Testis (tissue), 3 donors: Measurements from ENCODE around the gene CRYBB2. TPM values are rescaled to one million over a fixed set of nuclear protein-coding genes. Genes with fewer than 3 reads are reported as not detected.
A peak's percentile ranks its signal among the peaks of the same experiment; 100 is the strongest.
"Not testable (repeated sequence)": the region's sequence is repeated elsewhere in the genome, so short reads cannot be mapped to it uniquely, and the experiment has no call there.

Source experiments
- DNase-seq: peaks from one replicate; pipeline ENCODE4 v3.0.0-alpha.2; 2019
- H3K27ac ChIP-seq, 2 donors: fragments of 200-600 bp; sonication (generic); one replicate each; pipeline ENCODE4 v1.5.1; 2019
- H3K27me3 ChIP-seq: fragments of 200-600 bp; sonication (generic); one replicate; pipeline ENCODE4 v1.5.1; 2019
- H3K36me3 ChIP-seq: fragments of 200-600 bp; sonication (generic); one replicate; pipeline ENCODE4 v1.5.1; 2017; ENCODE audit warnings: low read depth; ENCODE audit errors: missing control alignments
- H3K4me1 ChIP-seq: fragments of 200-600 bp; sonication (generic); one replicate; pipeline ENCODE4 v1.5.1; 2019
- H3K4me3 ChIP-seq, 2 donors: fragments of 200-600 bp; sonication (generic); one replicate each; pipeline ENCODE4 v1.5.1; 2017 to 2019
- H3K9me3 ChIP-seq: fragments of 200-600 bp; sonication (generic); one replicate; pipeline ENCODE4 v1.5.1; 2017
- WGBS, 2 donors: methylation state at CpG; one replicate each; pipeline ENCODE4 v1.1.5; 2018; 5-methylcytosine and 5-hydroxymethylcytosine counted together
- intact Hi-C: fragments of 100-400 bp; cut with DNase I; formaldehyde crosslinking; loops from one replicate; pipeline ENCODE4 v1.15.1; 2023; ENCODE audit warnings: low total_unique reads
- polyA plus RNA-seq: library from polyadenylated mRNA; stranded (reverse); fragments of 350-450 nt; fragmentation: Illumina TruSeq; extraction: RNeasy Lipid Tissue Mini Kit (QIAGEN cat#74804); gene quantifications from one replicate; pipeline ENCODE4 v1.2.3, GENCODE V29; 2014; ENCODE audit warnings: low read depth, low replicate concordance; ENCODE audit not compliant: insufficient read depth
- small RNA-seq, 2 donors: library from RNA; depleted of rRNA; stranded (forward); fragments of <200 nt; gene quantifications; one replicate each; pipeline ENCODE3, GENCODE V24; 2016
- total RNA-seq, 2 donors: library from RNA; depleted of rRNA; stranded (reverse); fragments of >200 nt; gene quantifications; one replicate each; pipeline ENCODE4 v1.2.3, GENCODE V29; 2016

The CRYBB2 gene
- total and polyA plus RNA-seq, 3 donors from 2014 or later = 2.4 to 5.2 (median 4.4) TPM

GRCh38 chr22:25268902-25269301 is 49.5 kb downstream of the CRYBB2 start:
- not testable (repeated sequence) for H3K27me3 ChIP-seq

GRCh38 chr22:25270061-25270460 is 50.6 kb downstream of the CRYBB2 start:
- H3K36me3 ChIP-seq, H3K9me3 ChIP-seq, H3K4me3 ChIP-seq, H3K27me3 ChIP-seq, H3K4me1 ChIP-seq, H3K27ac ChIP-seq, intact Hi-C loops: not testable (repeated sequence)
- DNase-seq = peak; percentile 63
- WGBS, 2 donors = 22 to 56% methylated on average over 2 of the region's 2 CpGs

More at GRCh38 chr22:25268902-25269301, 49.5 kb downstream of the CRYBB2 start:
- DNase-seq, H3K36me3 ChIP-seq, H3K27ac ChIP-seq, H3K4me1 ChIP-seq, intact Hi-C loops, H3K4me3 ChIP-seq, H3K9me3 ChIP-seq: not testable (repeated sequence)
- WGBS, 2 donors = 62 to 77% methylated on average over 1 of the region's 1 CpG

GRCh38 chr22:25273231-25273630 is 53.8 kb downstream of the CRYBB2 start:
- intact Hi-C loops = not testable (repeated sequence)
- 85 to 88% methylated on average over 4 of the region's 4 CpGs for WGBS, 2 donors

GRCh38 chr22:25273928-25274327 is 54.5 kb downstream of the CRYBB2 start:
- H3K36me3 ChIP-seq, DNase-seq, H3K9me3 ChIP-seq, H3K27ac ChIP-seq, H3K27me3 ChIP-seq, H3K4me3 ChIP-seq, H3K4me1 ChIP-seq, intact Hi-C loops: not testable (repeated sequence)
- WGBS, 2 donors = 77 to 81% methylated on average over 3 of the region's 3 CpGs

More at GRCh38 chr22:25273231-25273630, 53.8 kb downstream of the CRYBB2 start:
- H3K27ac ChIP-seq, H3K4me1 ChIP-seq, DNase-seq, H3K9me3 ChIP-seq, H3K4me3 ChIP-seq, H3K27me3 ChIP-seq, H3K36me3 ChIP-seq: not testable (repeated sequence)

GRCh38 chr22:25280118-25280517 is 60.7 kb downstream of the CRYBB2 start:
- H3K4me3 ChIP-seq, H3K27ac ChIP-seq, H3K4me1 ChIP-seq, H3K9me3 ChIP-seq, H3K27me3 ChIP-seq, DNase-seq, intact Hi-C loops, H3K36me3 ChIP-seq: not testable (repeated sequence)
- 80 to 93% methylated on average over 2 of the region's 2 CpGs for WGBS, 2 donors

Small RNA genes within 50 kb of the gene (small RNA-seq; reads per million reads assigned to genes)
- 0 reads per million in 2 donors for gene Z99916.2

Other genes starting within 250 kb of the CRYBB2 start
- under 1 TPM in 1 of 2 donors, not detected in 1; 0.63 TPM for gene CRYBB3, start 19.8 kb upstream of the CRYBB2 start, total RNA-seq
- 0.67 TPM for gene CRYBB3, start 19.8 kb upstream of the CRYBB2 start, polyA plus RNA-seq